Measurements from ENCODE around the gene STUM. TPM values are rescaled to one million over a fixed set of nuclear protein-coding genes. Genes with fewer than 3 reads are reported as not detected.

The STUM gene
- total and polyA plus RNA-seq, 8 donors = 0.15 to 2.1 (median 1.4) TPM

GRCh38 chr1:226647719-226648118, 99.2 kb downstream of the STUM start:
- intact Hi-C loops (cut with DNase I) = loop anchor here in 1 of 2 donors (10.0 kb wide), 1 partner anchor 87 kb away; the partner anchor contains the start of gene ITPKB
- no peak overlapping the region for H3K27ac ChIP-seq
- H3K36me3 ChIP-seq = peaks cover 4 to 51% of the 10 kb centered on the region in 2 donors
- H3K9me3 ChIP-seq = no peaks in the 10 kb centered on the region
- no peak overlapping the region for H3K4me3 ChIP-seq
- no peak for ATAC-seq
- DNase-seq = peak in 1 of 4 donors; percentile 39
- no peak for TF ChIP-seq CTCF (IDR thresholded peaks at IDR 0.05)
- peaks cover 5 to 39% of the 10 kb centered on the region in 2 donors for H3K4me1 ChIP-seq
- no peaks in the 10 kb centered on the region for H3K27me3 ChIP-seq

- H3K9me3 ChIP-seq = no peaks in the 10 kb centered on the region
- DNase-seq (no peak), ATAC-seq (no peak)
- intact Hi-C loops (cut with DNase I) = loop anchor here in 1 of 2 donors (10.0 kb wide), 1 partner anchor 86 kb away; the partner anchor contains the start of gene ITPKB
- no peak overlapping the region for H3K27ac ChIP-seq
- H3K4me3 ChIP-seq = no peak overlapping the region
- no peak for TF ChIP-seq CTCF (IDR thresholded peaks at IDR 0.05)
- H3K27me3 ChIP-seq = no peaks in the 10 kb centered on the region
- peaks cover 4 to 51% of the 10 kb centered on the region in 2 donors for H3K36me3 ChIP-seq
- H3K4me1 ChIP-seq = peaks cover 5 to 39% of the 10 kb centered on the region in 2 donors
Observed at GRCh38 chr1:226648421-226648820, 99.9 kb downstream of the STUM start.

GRCh38 chr1:226649244-226649643, 100.7 kb downstream of the STUM start:
- Histone ChIP-seq H3K4me1 (peaks cover 2 to 39% of the 10 kb centered on the region in 2 donors), H3K36me3 (peaks cover 4 to 48% of the 10 kb centered on the region in 2 donors), H3K27ac (no peak overlapping the region), H3K9me3 (no peaks in the 10 kb centered on the region), H3K27me3 (no peaks in the 10 kb centered on the region), H3K4me3 (no peak overlapping the region)
- ATAC-seq (no peak), DNase-seq (peak in 1 of 4 donors; percentile 19)
- TF ChIP-seq CTCF (IDR thresholded peaks at IDR 0.05) = no peak
- intact Hi-C loops (cut with DNase I) = loop anchor here in 1 of 2 donors (10.0 kb wide), 1 partner anchor 86 kb away; the partner anchor contains the start of gene ITPKB

- DNase-seq (no peak), ATAC-seq (no peak)
- peaks cover 5 to 39% of the 10 kb centered on the region in 2 donors for H3K4me1 ChIP-seq
- intact Hi-C loops (cut with DNase I) = loop anchor here in 1 of 2 donors (10.0 kb wide), 1 partner anchor 85 kb away; the partner anchor contains the start of gene ITPKB
- H3K27ac ChIP-seq = no peak overlapping the region
- no peak for TF ChIP-seq CTCF (IDR thresholded peaks at IDR 0.05)
- peaks cover 4 to 42% of the 10 kb centered on the region in 2 donors for H3K36me3 ChIP-seq
- H3K4me3 ChIP-seq = no peak overlapping the region
- H3K27me3 ChIP-seq = no peaks in the 10 kb centered on the region
- no peaks in the 10 kb centered on the region for H3K9me3 ChIP-seq
Observed at GRCh38 chr1:226649780-226650179, 101.2 kb downstream of the STUM start.

- H3K27ac ChIP-seq = peak overlapping the region in 1 of 2 donors; percentile 19
- H3K36me3 ChIP-seq = peaks cover 4 to 37% of the 10 kb centered on the region in 2 donors
- H3K4me3 ChIP-seq = no peak overlapping the region
- ATAC-seq = no peak
- intact Hi-C loops (cut with DNase I) = no loop called here
- H3K4me1 ChIP-seq = peaks cover 5 to 41% of the 10 kb centered on the region in 2 donors
- no peak for DNase-seq
- no peaks in the 10 kb centered on the region for H3K27me3 ChIP-seq
- no peak for TF ChIP-seq CTCF (IDR thresholded peaks at IDR 0.05)
- H3K9me3 ChIP-seq = no peaks in the 10 kb centered on the region
Observed at GRCh38 chr1:226650236-226650841, 101.8 kb downstream of the STUM start.

Data from left lung (tissue), 10 donors.